ENCODE results near the gene SAMD4B.

- TF ChIP-seq EP300 (IDR thresholded peaks at IDR 0.05) = no peak
- TF ChIP-seq, protein P1, sequence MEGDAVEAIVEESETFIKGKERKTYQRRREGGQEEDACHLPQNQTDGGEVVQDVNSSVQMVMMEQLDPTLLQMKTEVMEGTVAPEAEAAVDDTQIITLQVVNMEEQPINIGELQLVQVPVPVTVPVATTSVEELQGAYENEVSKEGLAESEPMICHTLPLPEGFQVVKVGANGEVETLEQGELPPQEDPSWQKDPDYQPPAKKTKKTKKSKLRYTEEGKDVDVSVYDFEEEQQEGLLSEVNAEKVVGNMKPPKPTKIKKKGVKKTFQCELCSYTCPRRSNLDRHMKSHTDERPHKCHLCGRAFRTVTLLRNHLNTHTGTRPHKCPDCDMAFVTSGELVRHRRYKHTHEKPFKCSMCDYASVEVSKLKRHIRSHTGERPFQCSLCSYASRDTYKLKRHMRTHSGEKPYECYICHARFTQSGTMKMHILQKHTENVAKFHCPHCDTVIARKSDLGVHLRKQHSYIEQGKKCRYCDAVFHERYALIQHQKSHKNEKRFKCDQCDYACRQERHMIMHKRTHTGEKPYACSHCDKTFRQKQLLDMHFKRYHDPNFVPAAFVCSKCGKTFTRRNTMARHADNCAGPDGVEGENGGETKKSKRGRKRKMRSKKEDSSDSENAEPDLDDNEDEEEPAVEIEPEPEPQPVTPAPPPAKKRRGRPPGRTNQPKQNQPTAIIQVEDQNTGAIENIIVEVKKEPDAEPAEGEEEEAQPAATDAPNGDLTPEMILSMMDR (IDR thresholded peaks at IDR 0.05) = no peak
- TF ChIP-seq POLR2A (IDR thresholded peaks at IDR 0.05) = no peak
These were observed 5.7 kb upstream of the SAMD4B start for GRCh38 chr19:39336483-39336882.
